Measurements from ENCODE around the gene WDFY3. TPM values are rescaled to one million over a fixed set of nuclear protein-coding genes. Genes with fewer than 3 reads are reported as not detected.

Gene WDFY3
- total RNA-seq, 1 experiment from 2014 or later: 20.9 TPM

DNA sequence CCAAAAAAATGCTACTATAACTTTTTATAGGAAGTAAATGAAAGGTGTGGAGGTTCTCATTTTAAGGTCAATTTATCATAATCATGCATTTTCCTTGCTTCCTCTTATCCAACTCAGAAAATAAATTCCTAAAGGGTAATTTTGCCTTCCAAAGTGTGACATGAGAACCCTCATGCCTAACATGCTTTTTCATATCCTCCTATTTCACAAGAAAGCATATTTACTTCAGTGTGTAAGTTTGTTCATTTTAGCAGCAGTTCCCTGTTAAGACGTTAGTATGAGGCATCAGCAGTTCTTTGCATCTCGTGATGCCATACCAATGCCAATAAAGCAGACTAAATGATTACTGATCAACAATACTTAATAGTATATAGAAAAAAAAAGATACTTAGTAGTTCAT lies 18.4 kb downstream of the WDFY3 start:
- no peak for DNase-seq (ENCODE audit: low read depth)

GRCh38 chr4:84944947-84945346 lies 21.5 kb downstream of the WDFY3 start:
- DNase-seq (ENCODE audit: low read depth): peak; percentile 49

DNA sequence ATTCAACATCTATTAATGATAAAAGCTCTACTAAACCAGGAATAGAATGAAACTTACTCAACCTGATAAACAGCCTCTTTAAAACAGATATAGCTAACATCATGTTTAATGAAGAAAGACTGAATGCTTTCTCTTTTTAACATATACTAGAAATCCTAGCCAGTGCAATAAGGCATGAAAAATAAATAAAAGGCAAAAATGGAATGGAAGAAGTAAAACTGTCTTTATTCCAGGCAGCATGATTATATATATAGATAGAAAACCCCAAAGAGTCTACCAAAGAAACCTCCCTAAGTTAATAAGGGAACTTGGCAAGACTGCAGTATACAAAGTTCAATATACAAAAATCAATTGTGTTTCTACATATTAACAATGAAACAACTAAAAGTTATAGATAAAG lies 25.5 kb downstream of the WDFY3 start:
- DNase-seq (ENCODE audit: low read depth): no peak

GRCh38 chr4:84939113-84939512 lies 27.4 kb downstream of the WDFY3 start:
- peak; percentile 35 for DNase-seq (ENCODE audit: low read depth)

GRCh38 chr4:84938316-84938715 lies 28.2 kb downstream of the WDFY3 start:
- peak; percentile 75 for DNase-seq (ENCODE audit: low read depth)

DNA sequence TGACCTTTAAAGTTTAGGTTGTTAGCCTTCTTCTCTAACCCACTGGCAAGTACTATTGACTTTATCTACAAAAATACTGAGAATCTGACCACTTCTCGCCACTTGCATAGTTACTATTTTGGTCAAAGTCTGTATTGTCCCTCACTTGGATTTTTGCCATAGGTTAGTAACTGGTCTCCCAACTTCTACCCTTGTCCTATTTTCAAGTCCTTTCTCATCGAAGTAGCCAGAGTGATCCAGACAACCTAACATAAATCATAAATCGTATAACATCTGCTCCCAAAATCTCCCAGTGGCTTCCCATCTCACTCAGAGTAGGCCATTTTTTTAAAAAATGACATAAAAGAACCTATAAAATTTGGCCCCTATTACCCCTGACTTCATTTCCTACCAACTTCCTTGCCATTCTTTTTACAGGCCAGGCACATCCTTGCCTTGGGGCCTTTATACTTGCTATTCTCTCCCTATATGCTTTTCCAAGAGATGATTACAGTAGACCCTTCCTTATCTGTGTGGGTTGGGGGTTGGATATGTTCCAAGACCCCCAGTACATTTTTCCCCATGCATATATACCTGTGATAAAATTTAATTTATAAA lies 29.0 kb downstream of the WDFY3 start:
- peak; percentile 10 for DNase-seq (ENCODE audit: low read depth)

DNA sequence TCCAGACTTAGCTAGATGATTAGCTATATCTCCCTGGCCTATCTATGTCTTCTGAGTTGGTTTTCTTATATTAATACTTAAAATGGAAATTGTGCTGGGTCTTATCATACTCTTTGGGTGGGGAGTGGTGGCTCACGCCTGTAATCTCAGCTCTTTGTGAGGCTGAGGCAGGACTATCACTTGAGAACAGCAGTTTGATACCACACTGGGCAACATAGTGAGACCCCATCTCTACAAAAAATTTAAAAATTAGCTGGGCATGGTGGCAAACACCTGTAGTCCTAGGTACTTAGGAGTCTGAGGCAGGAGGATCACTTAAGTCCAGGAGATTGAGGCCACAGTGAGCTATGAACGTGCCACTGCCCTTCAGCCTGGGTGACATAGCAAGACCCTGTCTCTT lies 30.4 kb downstream of the WDFY3 start:
- no peak for DNase-seq (ENCODE audit: low read depth)

DNA sequence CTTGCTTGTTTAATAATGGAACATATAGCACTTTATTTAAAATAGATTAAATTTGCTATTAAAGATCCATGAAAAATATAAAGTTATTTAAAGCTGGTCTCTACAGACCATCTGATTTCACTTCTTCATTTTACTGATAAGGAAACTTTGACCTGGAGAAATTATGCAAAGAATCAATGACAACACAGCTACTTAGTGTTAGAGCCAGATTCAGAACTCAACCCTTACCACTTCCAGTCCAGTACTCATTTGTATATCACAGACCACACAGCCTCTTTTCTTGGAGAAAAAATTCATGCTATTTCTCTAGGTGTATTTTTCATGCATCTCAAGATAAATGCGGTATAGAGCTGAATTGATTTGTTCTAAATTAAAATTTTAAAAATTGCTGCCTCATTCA lies 34.0 kb downstream of the WDFY3 start:
- DNase-seq (ENCODE audit: low read depth): no peak

- no peak for DNase-seq (ENCODE audit: low read depth)
These were observed 34.5 kb downstream of the WDFY3 start for GRCh38 chr4:84931961-84932360.

DNA sequence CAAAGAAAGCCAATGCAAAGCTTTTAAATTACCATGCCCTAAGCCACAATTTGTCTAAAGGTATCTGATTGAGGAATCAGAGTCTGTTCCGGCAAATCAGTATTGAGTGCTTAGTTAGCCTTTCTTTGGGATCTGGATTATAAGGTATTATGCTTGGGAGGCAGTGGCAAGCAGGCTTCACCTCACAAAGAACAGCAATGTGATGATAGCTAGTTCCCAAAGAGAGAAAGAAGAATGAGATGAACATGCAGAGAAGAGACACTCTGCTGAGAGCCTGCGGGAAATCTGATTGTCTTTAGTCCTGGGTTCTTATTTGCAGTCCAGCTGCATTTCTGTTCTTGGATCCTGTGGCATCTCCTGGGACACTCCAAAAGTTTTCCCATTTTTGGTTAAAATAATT lies 35.2 kb downstream of the WDFY3 start:
- no peak for DNase-seq (ENCODE audit: low read depth)

- DNase-seq (ENCODE audit: low read depth): no peak
These were observed 38.4 kb downstream of the WDFY3 start for GRCh38 chr4:84928089-84928488.

- DNase-seq (ENCODE audit: low read depth): no peak
These were observed 39.1 kb downstream of the WDFY3 start for GRCh38 chr4:84927428-84927827.

DNA sequence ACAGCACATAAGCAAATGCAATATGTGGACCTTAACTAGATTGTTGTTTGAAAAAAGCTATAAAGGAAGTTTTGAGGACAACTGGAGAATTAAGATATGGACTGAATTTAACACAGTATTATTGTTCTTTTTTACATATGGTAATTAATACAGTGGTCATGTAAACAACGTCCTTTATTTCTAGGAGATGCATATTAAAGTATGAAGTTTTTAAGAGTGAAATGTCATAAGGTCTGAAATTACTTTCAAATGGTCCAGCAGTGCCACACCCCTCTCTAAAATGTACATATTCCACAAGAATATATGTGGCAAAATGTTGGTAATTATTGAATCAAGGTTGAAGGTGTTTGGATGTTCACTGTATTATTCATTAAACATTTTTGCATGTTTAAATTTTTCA lies 40.9 kb downstream of the WDFY3 start:
- no peak for DNase-seq (ENCODE audit: low read depth)

DNA sequence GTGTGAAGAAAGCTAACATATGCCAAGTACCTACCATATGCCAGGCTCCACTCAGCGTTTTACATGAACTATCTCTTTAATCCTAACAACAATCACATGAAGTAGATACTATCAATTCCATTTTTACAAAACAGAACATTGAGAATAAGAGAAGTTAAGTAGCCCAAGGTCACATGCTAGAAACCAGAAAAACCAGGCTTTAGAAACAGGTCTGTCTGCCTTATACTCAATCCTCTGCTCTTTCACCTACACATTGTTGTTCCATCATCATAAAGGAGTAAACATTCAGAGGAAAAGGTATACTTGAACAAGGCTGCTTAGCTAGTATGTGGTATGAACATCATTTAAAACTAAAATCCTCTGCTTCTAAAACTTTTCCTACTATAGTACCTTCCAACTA lies 42.1 kb downstream of the WDFY3 start:
- DNase-seq (ENCODE audit: low read depth): no peak

DNA sequence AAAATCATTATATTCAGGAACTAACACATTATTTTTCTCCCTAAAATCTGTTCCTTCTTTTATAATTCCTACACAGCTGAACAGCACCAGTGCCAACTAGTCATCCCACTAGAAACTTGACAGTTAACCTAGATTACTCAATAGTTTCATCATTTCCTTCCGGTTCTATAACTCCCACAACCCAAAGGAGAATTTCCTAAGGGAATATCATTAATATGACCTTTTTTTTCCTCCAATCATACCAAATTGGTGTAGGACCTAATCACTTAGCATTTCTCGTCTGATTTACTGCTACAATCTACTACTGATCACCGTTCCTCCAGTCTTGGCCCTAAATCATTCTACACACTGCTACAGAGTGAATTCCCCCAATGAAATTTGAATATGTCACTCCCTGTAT lies 45.9 kb downstream of the WDFY3 start:
- DNase-seq (ENCODE audit: low read depth): peak; percentile 62

DNA sequence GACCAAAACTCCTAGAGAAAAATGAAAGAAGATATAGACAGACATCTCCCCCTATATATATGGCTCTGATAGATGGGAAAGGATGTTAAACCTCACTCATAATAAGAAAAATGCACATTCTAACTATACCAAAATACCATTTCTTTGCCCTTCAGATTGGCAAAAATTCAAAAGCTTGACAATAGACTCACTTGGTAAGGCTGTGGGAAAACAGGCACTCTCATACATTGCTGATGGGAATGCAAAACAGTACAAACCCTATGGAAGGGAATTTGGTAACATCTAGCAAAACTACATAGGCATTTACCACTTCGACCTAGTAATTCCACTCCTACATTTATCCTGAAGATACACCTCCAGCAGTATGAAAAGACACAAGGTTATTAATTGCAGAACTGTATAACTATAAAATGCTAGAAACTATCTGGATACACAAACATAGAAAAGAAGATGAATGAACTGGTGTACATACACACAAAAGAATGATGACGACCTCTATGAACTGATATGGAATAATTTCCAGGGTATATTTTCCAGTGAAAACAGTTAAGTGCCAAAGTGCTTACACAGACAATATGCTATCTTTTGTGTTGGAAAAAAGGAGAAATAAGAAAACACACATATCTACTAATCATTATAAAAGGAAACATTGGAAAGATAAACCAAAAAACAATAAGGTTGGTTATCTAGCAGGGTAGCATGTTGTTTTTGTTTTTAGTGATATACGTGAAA lies 48.5 kb downstream of the WDFY3 start:
- DNase-seq (ENCODE audit: low read depth): no peak

DNA sequence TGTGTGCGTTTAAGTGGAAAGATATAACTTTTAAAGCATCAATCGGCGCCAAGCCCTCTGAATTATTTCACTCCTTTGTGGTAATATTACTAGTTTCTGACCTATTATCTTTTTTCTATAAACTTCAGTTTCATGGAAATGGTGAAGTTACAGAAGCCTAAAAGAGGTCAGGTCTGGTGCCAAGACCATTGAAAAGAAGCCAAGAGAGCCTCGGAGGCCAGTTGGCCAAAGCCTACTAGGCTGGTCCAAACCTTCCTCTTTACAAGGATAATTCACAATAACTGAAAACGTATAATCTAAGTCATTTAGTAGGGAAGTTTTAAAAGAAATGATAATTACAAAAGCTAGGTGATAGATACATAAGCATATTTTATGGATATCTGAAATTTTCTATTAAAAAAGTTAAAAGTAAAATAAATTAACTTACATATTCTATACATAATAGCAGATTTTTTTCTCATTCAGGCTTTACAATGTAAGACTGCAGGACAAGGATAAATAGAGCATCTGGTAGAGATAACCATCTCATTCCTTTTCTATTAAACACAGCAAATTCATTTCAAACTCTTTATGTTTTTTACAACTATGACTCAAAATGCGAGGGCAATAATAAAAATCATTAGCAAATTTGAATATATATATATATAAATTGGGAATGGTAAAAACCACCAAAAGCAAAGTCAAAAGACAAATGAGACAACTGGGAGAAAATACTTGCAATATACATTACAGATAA lies 49.2 kb downstream of the WDFY3 start:
- no peak for DNase-seq (ENCODE audit: low read depth)

DNA sequence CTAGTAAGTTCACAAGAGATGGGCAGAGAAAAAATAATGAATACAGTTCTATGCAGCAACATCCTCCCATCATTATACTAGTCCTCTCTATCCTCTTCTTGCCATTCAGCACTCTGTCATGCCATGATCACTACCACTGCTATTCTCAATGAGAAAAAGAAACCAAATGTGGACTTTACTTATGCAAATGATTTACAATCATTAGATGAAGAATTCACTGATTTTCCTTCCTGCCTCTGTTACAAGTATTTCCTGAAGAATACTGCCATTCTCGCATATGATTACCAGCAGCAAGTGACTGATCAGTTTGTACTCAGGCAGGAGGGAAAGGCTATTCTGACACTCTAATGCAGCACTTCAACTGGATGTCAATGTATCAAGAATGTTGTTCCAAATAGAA lies 50.3 kb downstream of the WDFY3 start:
- no peak for DNase-seq (ENCODE audit: low read depth)

DNA sequence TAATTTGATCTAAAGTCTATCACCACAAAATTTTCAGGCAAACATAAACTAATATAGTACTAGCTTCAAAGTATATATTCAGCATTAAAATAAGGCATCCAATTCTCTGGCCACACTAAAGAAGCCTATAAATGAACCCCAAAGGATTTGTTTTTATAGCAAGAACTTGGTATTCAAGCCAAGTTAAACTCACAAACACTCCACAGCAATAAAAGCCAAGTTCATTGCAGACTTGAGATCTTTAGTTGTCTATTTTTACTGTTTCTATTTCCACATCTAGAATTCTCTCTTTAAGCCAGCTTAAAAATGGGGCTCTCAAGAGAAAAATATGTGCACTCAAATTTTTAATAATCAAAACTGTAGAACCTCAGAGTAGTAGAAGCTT lies 51.1 kb downstream of the WDFY3 start:
- DNase-seq (ENCODE audit: low read depth): no peak

- no peak for DNase-seq (ENCODE audit: low read depth)
These were observed 51.6 kb downstream of the WDFY3 start for GRCh38 chr4:84914686-84915395.

GRCh38 chr4:84913176-84913575 lies 53.3 kb downstream of the WDFY3 start:
- DNase-seq (ENCODE audit: low read depth): no peak

DNA sequence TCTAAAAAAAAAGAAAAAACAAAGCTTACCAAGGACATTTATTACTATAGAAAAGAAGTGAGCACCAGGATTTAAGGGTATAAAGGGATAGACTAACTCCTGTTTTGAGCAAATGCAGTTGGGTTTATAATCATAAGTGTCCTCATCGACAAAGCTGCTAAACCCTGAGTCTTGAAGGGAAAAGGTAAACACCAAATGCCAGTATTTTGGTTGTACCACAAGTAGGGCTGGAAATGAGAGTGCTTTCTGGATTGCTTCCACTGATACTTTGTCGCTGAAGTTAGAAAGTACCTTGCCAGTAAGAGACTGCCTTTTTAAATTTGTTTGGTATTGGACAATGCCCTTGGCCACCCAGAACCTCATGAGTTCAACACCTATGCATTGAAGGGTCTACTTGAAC lies 53.7 kb downstream of the WDFY3 start:
- no peak for DNase-seq (ENCODE audit: low read depth)

DNA sequence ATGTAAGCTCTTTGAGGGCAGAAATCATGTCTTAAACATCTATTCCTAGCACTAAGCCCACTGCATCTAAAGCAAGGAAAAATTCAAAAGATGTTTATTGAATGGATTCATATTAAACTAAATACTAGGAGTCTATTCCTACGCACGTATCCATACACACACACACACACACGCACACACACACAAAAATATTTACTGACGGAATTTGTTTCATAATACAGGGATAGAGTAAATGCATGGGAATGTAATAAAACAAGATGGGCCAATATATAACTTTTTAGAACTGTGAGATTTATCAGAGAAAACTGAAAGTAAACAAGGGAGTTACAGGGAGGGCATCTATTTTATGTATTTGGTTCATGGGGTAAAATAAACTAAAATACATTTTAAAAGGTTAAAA lies 57.6 kb downstream of the WDFY3 start:
- DNase-seq (ENCODE audit: low read depth): no peak

Measured in M059J (cell line).